Measurements from ENCODE around the gene UTP4. TPM values are rescaled to one million over a fixed set of nuclear protein-coding genes. Genes with fewer than 3 reads are reported as not detected.
A peak's percentile ranks its signal among the peaks of the same experiment; 100 is the strongest.

UTP4 gene
- total and polyA plus RNA-seq, 2 of the 8 experiments (the other 6 are each of a cell fraction or from before 2014, with no cell fraction given) = 101 to 118 TPM

DNA sequence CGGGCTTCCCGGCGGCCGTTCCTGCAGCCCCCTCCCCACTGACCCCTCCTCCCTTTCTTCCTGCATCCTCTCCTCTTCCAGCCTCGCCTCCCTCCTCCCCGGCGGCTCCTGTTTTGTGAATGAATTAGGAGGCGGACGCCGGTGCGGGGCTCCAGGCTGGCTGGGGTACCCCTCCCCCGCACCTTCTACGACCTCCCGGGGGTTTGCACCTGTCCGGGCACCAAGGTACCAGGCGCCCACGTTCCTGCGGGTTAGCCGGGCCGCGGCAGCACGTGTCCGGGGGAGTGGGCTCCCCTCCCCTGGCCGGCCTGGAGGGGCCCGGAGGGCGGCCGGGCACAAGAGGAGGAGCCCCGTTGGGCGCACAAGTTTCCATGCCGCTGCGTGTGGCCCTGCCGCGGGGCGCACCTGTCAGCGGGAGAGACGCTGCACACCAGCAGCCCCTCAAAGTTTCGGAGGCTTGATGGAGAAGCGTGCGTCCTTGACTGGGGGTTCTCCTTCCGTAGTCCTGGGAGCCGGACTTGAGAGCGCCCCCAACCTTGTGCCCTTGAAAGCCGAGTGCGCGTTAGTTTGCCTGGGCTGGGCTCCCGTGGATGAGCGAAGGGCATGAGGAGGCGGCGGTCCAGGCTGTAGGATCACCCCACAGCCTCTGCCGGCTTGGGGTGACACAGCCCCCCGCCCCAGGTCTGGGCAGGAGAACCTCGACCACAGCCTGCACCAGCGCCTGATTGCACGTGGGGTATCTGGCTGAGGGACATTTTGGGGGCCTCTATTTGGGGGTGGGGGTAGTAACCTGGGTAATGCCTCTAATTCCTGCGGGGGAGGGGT, 25.7 kb upstream of the UTP4 start (continued):
- TF ChIP-seq SAP30 (IDR thresholded peaks at IDR 0.05; ENCODE audit: insufficient read depth, insufficient replicate concordance, low read length) (peak; percentile 3), MAX (IDR thresholded peaks at IDR 0.05) (peak; percentile 45; the same call in 1 of the 2 replicates), SIN3A (conservative IDR thresholded peaks at IDR 0.05 in 1 of 2, IDR thresholded peaks at IDR 0.05 in 1 of 2; ENCODE audit: low read depth in 1 of 2, low read length in 2 of 2) (peak in 1 of 2 experiments; percentile 69; a peak in 2 of 4 replicates), KDM1A (IDR thresholded peaks at IDR 0.05; ENCODE audit: borderline replicate concordance, low read length) (peak; percentile 72; the same call in 1 of the 2 replicates)

All from H1 (cell line).